Measurements from ENCODE around the gene SCML1.

- TF ChIP-seq CTCF (IDR thresholded peaks at IDR 0.05) (no peak), POLR2A (IDR thresholded peaks at IDR 0.05) (no peak)
Observed at GRCh38 chrX:17718649-17719165, 18.6 kb upstream of the SCML1 start.

Measured in testis (tissue), 2 donors.